GM23338 (cell line): ENCODE data around the gene APP. TPM values are rescaled to one million over a fixed set of nuclear protein-coding genes. Genes with fewer than 3 reads are reported as not detected.
A peak's percentile ranks its signal among the peaks of the same experiment; 100 is the strongest.

ENCODE experiments used
- ATAC-seq: fragments of 200-7000 bp; cut with Tn5 transposase; 3 replicates; pipeline ENCODE4 v1.9.1; 2020
- DNase-seq: peaks from one replicate; pipeline ENCODE4 v3.0.0-alpha.2; 2015; ENCODE audit warnings: low spot score
- H2AFZ ChIP-seq: fragments of 200-600 bp; sonication (generic); 2 replicates; pipeline ENCODE4 v1.8.0; 2016; ENCODE audit warnings: antibody characterized with exemption, mild to moderate bottlenecking, moderate library complexity
- H3F3A ChIP-seq: fragments of 200-600 bp; sonication (generic); replicated peaks from 2 replicates; pipeline ENCODE4 v1.8.0; 2017; ENCODE audit warnings: antibody characterized with exemption, mixed run types, low read depth
- H3K27ac ChIP-seq: fragments of 200-600 bp; sonication (generic); 2 replicates; pipeline ENCODE4 v1.6.1; 2016; ENCODE audit warnings: low read depth
- H3K27me3 ChIP-seq: fragments of 200-600 bp; sonication (generic); 2 replicates; pipeline ENCODE4 v1.8.0; 2016; ENCODE audit warnings: mild to moderate bottlenecking, mixed run types, moderate library complexity; ENCODE audit not compliant: insufficient read depth
- H3K36me3 ChIP-seq: fragments of 200-600 bp; sonication (generic); 2 replicates; pipeline ENCODE4 v1.8.0; 2016; ENCODE audit warnings: mild to moderate bottlenecking; ENCODE audit not compliant: insufficient read depth
- H3K4me1 ChIP-seq: fragments of 200-600 bp; sonication (generic); 2 replicates; pipeline ENCODE4 v1.8.0; 2016; ENCODE audit warnings: mild to moderate bottlenecking, moderate library complexity; ENCODE audit not compliant: insufficient read depth
- H3K4me2 ChIP-seq: fragments of 200-600 bp; sonication (generic); 2 replicates; pipeline ENCODE4 v1.7.1; 2017; ENCODE audit warnings: mixed run types
- H3K4me3 ChIP-seq: fragments of 200-600 bp; sonication (generic); 2 replicates; pipeline ENCODE4 v1.6.1; 2016; ENCODE audit warnings: mixed run types
- H3K79me2 ChIP-seq: fragments of 200-600 bp; sonication (generic); replicated peaks from 2 replicates; pipeline ENCODE4 v1.8.0; 2017; ENCODE audit warnings: mild to moderate bottlenecking; ENCODE audit not compliant: insufficient read depth
- H3K9me2 ChIP-seq: fragments of 200-600 bp; sonication (generic); 2 replicates; pipeline ENCODE4 v1.8.0; 2017; ENCODE audit not compliant: insufficient read depth
- H4K20me1 ChIP-seq: fragments of 200-600 bp; sonication (generic); replicated peaks from 2 replicates; pipeline ENCODE4 v1.8.0; 2017; ENCODE audit warnings: mild to moderate bottlenecking; ENCODE audit not compliant: insufficient read depth
- H3K27ac Mint-ChIP-seq: 2 replicates; pipeline ENCODE4 v1.8.0; 2020; ENCODE audit warnings: inconsistent platforms, mild to moderate bottlenecking, moderate library complexity, mixed read lengths
- H3K27me3 Mint-ChIP-seq: 3 replicates; pipeline ENCODE4 v1.8.0; 2022; ENCODE audit warnings: low read depth, mild to moderate bottlenecking, moderate library complexity, mixed read lengths, inconsistent platforms; ENCODE audit not compliant: insufficient read depth, poor library complexity
- H3K36me3 Mint-ChIP-seq: 3 replicates; pipeline ENCODE4 v1.8.0; 2021; ENCODE audit warnings: low read depth, mild to moderate bottlenecking, inconsistent platforms, moderate library complexity, mixed read lengths
- H3K4me1 Mint-ChIP-seq: 3 replicates; pipeline ENCODE4 v1.8.0; 2020; ENCODE audit warnings: mild to moderate bottlenecking, inconsistent platforms, mixed read lengths
- H3K4me3 Mint-ChIP-seq: 3 replicates; pipeline ENCODE4 v1.8.0; 2021; ENCODE audit warnings: moderate library complexity, mild to moderate bottlenecking, inconsistent platforms, mixed read lengths
- H3K9me3 Mint-ChIP-seq: 3 replicates; pipeline ENCODE4 v1.8.0; 2020; ENCODE audit warnings: moderate library complexity, mild to moderate bottlenecking, inconsistent platforms, mixed read lengths
- CREB1 ChIP-seq: fragments of 250-450 bp; sonication (Bioruptor Pico); IDR thresholded peaks from 2 replicates; pipeline ENCODE4 v1.5.0; 2020; ENCODE audit warnings: low read depth, mild to moderate bottlenecking, moderate library complexity
- ETS1 ChIP-seq: IDR thresholded peaks from 2 replicates; pipeline ENCODE4 v1.6.1; 2016; ENCODE audit warnings: antibody characterized with exemption
- EZH2 ChIP-seq: fragments of 200-600 bp; sonication (generic); IDR thresholded peaks from one replicate; pipeline ENCODE4 v1.8.0; 2017; ENCODE audit warnings: antibody characterized with exemption, mild to moderate bottlenecking, low read depth; ENCODE audit not compliant: unreplicated experiment
- EZH2phosphoT487 ChIP-seq: fragments of 200-600 bp; sonication (generic); IDR thresholded peaks from one replicate; pipeline ENCODE4 v1.8.1; 2018; ENCODE audit warnings: antibody characterized with exemption; ENCODE audit not compliant: unreplicated experiment
- JUNB ChIP-seq: IDR thresholded peaks from one replicate; pipeline ENCODE4 v1.6.1; 2016; ENCODE audit warnings: antibody characterized with exemption; ENCODE audit not compliant: unreplicated experiment
- NANOG ChIP-seq: IDR thresholded peaks from 2 replicates; pipeline ENCODE4 v1.6.1; 2016; ENCODE audit warnings: antibody characterized with exemption, borderline replicate concordance
- POLR2AphosphoS5 ChIP-seq: IDR thresholded peaks from 2 replicates; pipeline ENCODE4 v1.6.1; 2016; ENCODE audit warnings: antibody characterized with exemption, low read depth
- REST ChIP-seq: IDR thresholded peaks from one replicate; pipeline ENCODE4 v1.6.1; 2018; ENCODE audit warnings: antibody characterized with exemption; ENCODE audit not compliant: unreplicated experiment
- STAT1 ChIP-seq: IDR thresholded peaks from one replicate; pipeline ENCODE4 v1.6.1; 2016; ENCODE audit warnings: antibody characterized with exemption; ENCODE audit not compliant: unreplicated experiment
- ZNF114 ChIP-seq: fragments of 250-450 bp; sonication (Bioruptor Pico); IDR thresholded peaks from 2 replicates; pipeline ENCODE4 v1.5.0; 2020; ENCODE audit warnings: mild to moderate bottlenecking, moderate library complexity
- ZNF331 ChIP-seq: fragments of 250-450 bp; sonication (Bioruptor Pico); IDR thresholded peaks from 2 replicates; pipeline ENCODE4 v1.5.0; 2020; ENCODE audit warnings: low read depth, mild to moderate bottlenecking, moderate library complexity
- ZNF462 ChIP-seq: fragments of 250-450 bp; sonication (Bioruptor Pico); IDR thresholded peaks from 2 replicates; pipeline ENCODE4 v1.5.0; 2020; ENCODE audit warnings: mild to moderate bottlenecking, moderate library complexity
- polyA plus RNA-seq: library from polyadenylated mRNA; unstranded; fragments of >200 nt; fragmentation: Nextera tagmentation; extraction: Ambion mirVana; gene quantifications from 2 replicates; pipeline ENCODE4 v1.2.1, GENCODE V29; 2016
- total RNA-seq: library from RNA; depleted of rRNA; stranded (reverse); fragments of >200 nt; shearing (Covaris generic); gene quantifications from 2 replicates; pipeline ENCODE4 v1.2.3, GENCODE V29; 2014
- TF ChIP-seq, protein P1 (sequence below), 2 experiments: fragments of 200-600 bp in 1 of 2; sonication (generic) in 1 of 2; conservative IDR thresholded peaks; 2 replicates each; pipeline versions ENCODE4 v1.5.1 to v1.6.1; 2016 to 2017; ENCODE audit warnings: antibody characterized with exemption in 2 of 2, low read depth in 2 of 2, mild to moderate bottlenecking in 2 of 2, moderate library complexity in 1 of 2

Gene APP
- total and polyA plus RNA-seq, 2 experiments from 2014 or later: 69.4 to 444 TPM

GRCh38 chr21:25987531-25987930 is 183.0 kb downstream of the APP start (continued):
- no peak for TF ChIP-seq EZH2phosphoT487
- no peak for TF ChIP-seq ZNF114 (CRISPR knock-in tag)
- TF ChIP-seq JUNB: no peak

- H3K27ac ChIP-seq: no peak overlapping the region
- TF ChIP-seq EZH2: no peak
- TF ChIP-seq ZNF462 (CRISPR knock-in tag): no peak
- TF ChIP-seq JUNB: no peak
- TF ChIP-seq STAT1: no peak
- TF ChIP-seq ZNF114 (CRISPR knock-in tag): no peak
- no peak for TF ChIP-seq ETS1
- TF ChIP-seq, protein P1, sequence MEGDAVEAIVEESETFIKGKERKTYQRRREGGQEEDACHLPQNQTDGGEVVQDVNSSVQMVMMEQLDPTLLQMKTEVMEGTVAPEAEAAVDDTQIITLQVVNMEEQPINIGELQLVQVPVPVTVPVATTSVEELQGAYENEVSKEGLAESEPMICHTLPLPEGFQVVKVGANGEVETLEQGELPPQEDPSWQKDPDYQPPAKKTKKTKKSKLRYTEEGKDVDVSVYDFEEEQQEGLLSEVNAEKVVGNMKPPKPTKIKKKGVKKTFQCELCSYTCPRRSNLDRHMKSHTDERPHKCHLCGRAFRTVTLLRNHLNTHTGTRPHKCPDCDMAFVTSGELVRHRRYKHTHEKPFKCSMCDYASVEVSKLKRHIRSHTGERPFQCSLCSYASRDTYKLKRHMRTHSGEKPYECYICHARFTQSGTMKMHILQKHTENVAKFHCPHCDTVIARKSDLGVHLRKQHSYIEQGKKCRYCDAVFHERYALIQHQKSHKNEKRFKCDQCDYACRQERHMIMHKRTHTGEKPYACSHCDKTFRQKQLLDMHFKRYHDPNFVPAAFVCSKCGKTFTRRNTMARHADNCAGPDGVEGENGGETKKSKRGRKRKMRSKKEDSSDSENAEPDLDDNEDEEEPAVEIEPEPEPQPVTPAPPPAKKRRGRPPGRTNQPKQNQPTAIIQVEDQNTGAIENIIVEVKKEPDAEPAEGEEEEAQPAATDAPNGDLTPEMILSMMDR (conservative IDR thresholded peaks at IDR 0.05; ENCODE audit: low read depth in 2 of 2): no peak
- no peak for TF ChIP-seq POLR2AphosphoS5
- TF ChIP-seq CREB1 (CRISPR knock-in tag): no peak
- no peak for TF ChIP-seq ZNF331 (CRISPR knock-in tag)
- TF ChIP-seq EZH2phosphoT487: no peak
- no peak for TF ChIP-seq REST
- TF ChIP-seq NANOG: no peak
- peak overlapping the region; percentile 80; the same call in 1 of the 2 replicates for H3K27ac Mint-ChIP-seq
- DNase-seq: no peak
- no peaks in the 10 kb centered on the region for H3K27me3 ChIP-seq
- H3K36me3 Mint-ChIP-seq: peaks cover 42% of the 10 kb centered on the region
- H3K27me3 Mint-ChIP-seq: peaks cover 2% of the 10 kb centered on the region
- H3K4me3 ChIP-seq: no peak overlapping the region
- H3K4me3 Mint-ChIP-seq: no peak overlapping the region
- ATAC-seq: no peak; the same call in 1 of the 3 replicates
- H3K4me1 Mint-ChIP-seq: peaks cover 54% of the 10 kb centered on the region
- H2AFZ ChIP-seq: no peak overlapping the region
- H4K20me1 ChIP-seq: no peaks in the 10 kb centered on the region
- H3K9me3 Mint-ChIP-seq: no peaks in the 10 kb centered on the region
- H3K36me3 ChIP-seq: peaks cover 3% of the 10 kb centered on the region
- no peaks in the 10 kb centered on the region for H3K9me2 ChIP-seq
- H3K4me2 ChIP-seq: no peak overlapping the region
- peaks cover 44% of the 10 kb centered on the region for H3K4me1 ChIP-seq
- peaks cover 13% of the 10 kb centered on the region for H3K79me2 ChIP-seq
- no peaks in the 10 kb centered on the region for H3F3A ChIP-seq
Measured at GRCh38 chr21:25986928-25987327, 183.6 kb downstream of the APP start.
